ENCODE measurements around the gene ACSS1. TPM values are rescaled to one million over a fixed set of nuclear protein-coding genes. Genes with fewer than 3 reads are reported as not detected.

The ACSS1 gene
- total RNA-seq, 1 donor from 2014 or later = not detected

DNA sequence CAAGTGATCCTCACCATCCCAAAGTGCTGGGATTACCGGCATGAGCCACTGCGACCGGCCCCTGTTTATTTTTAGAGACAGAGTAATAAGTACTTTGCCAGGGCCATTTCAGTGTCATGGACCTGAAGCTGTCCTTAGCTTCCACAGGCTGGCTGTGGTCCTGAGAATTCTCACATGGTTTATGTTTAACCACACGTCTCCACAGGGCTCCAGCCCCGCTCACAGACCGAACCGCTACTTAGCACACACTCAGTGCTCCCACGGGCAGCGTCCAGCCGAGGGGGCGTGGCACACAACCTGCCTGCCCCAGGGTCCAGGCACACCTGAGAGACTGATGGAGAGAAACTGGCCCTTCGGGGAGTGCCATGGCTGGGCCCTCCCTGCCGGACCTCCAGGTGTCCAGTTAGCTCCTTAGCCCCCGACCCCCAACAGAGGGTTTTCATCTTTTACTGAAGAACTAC lies 11.7 kb downstream of the ACSS1 start:
- no peaks in the 10 kb centered on the region for H3K36me3 Mint-ChIP-seq
- Histone ChIP-seq H3K9ac (no peak overlapping the region), H3K4me2 (no peak overlapping the region), H4K20me1 (ENCODE audit: low read depth) (no peaks in the 10 kb centered on the region), H3K9me3 (ENCODE audit: low read depth) (no peaks in the 10 kb centered on the region), H3F3A (ENCODE audit: low read depth) (no peaks in the 10 kb centered on the region), H3K4me3 (no peak overlapping the region), H3K4me1 (no peaks in the 10 kb centered on the region), H2AFZ (replicated peaks) (no peak overlapping the region), H3K36me3 (no peaks in the 10 kb centered on the region), H3K79me2 (ENCODE audit: low read depth) (no peaks in the 10 kb centered on the region), H3K27me3 (no peaks in the 10 kb centered on the region), H3K27ac (no peak overlapping the region)
- H3K9me3 Mint-ChIP-seq = no peaks in the 10 kb centered on the region
- no peak overlapping the region for H3K27ac Mint-ChIP-seq
- DNase-seq (ENCODE audit: low spot score) = no peak
- H3K4me1 Mint-ChIP-seq = peaks cover 4% of the 10 kb centered on the region
- H3K4me3 Mint-ChIP-seq = no peak overlapping the region
- peaks cover 7% of the 10 kb centered on the region for H3K27me3 Mint-ChIP-seq (ENCODE audit: insufficient read depth, low read depth)
- TF ChIP-seq EZH2phosphoT487 (IDR thresholded peaks at IDR 0.05) = no peak

DNA sequence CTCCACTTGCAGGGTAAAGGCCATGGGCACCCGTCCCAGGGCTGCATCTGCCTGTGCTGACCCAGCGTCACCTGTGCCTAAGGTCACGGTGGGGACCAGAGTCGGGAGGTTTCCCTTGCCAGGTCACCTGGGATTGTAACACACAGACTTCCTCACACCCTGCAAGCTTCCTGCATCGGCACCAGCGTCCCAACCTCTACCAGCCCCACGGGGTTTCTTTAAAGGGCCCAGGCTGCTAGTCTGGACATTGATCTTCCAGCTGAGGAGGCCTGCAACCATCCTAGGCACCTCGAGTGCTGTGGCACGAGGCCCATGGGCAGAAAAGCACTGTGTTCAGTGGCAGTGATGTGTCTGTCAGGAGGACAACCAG lies 12.6 kb downstream of the ACSS1 start:
- Histone ChIP-seq H3K4me3 (no peak overlapping the region), H3K27ac (no peak overlapping the region), H3K4me1 (no peaks in the 10 kb centered on the region), H3K9ac (no peak overlapping the region), H3K4me2 (no peak overlapping the region), H4K20me1 (ENCODE audit: low read depth) (no peaks in the 10 kb centered on the region), H3K27me3 (no peaks in the 10 kb centered on the region), H3K9me3 (ENCODE audit: low read depth) (no peaks in the 10 kb centered on the region), H3K79me2 (ENCODE audit: low read depth) (no peaks in the 10 kb centered on the region), H3K36me3 (no peaks in the 10 kb centered on the region), H2AFZ (replicated peaks) (no peak overlapping the region), H3F3A (ENCODE audit: low read depth) (no peaks in the 10 kb centered on the region)
- H3K36me3 Mint-ChIP-seq = no peaks in the 10 kb centered on the region
- TF ChIP-seq EZH2phosphoT487 (IDR thresholded peaks at IDR 0.05) (no peak), EZH2 (IDR thresholded peaks at IDR 0.05) (no peak)
- TF ChIP-seq, protein P1, sequence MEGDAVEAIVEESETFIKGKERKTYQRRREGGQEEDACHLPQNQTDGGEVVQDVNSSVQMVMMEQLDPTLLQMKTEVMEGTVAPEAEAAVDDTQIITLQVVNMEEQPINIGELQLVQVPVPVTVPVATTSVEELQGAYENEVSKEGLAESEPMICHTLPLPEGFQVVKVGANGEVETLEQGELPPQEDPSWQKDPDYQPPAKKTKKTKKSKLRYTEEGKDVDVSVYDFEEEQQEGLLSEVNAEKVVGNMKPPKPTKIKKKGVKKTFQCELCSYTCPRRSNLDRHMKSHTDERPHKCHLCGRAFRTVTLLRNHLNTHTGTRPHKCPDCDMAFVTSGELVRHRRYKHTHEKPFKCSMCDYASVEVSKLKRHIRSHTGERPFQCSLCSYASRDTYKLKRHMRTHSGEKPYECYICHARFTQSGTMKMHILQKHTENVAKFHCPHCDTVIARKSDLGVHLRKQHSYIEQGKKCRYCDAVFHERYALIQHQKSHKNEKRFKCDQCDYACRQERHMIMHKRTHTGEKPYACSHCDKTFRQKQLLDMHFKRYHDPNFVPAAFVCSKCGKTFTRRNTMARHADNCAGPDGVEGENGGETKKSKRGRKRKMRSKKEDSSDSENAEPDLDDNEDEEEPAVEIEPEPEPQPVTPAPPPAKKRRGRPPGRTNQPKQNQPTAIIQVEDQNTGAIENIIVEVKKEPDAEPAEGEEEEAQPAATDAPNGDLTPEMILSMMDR (IDR thresholded peaks at IDR 0.05) = no peak
- H3K9me3 Mint-ChIP-seq = no peaks in the 10 kb centered on the region
- peaks cover 7% of the 10 kb centered on the region for H3K27me3 Mint-ChIP-seq (ENCODE audit: insufficient read depth, low read depth)
- H3K4me3 Mint-ChIP-seq = no peak overlapping the region
- H3K4me1 Mint-ChIP-seq = peaks cover 4% of the 10 kb centered on the region
- no peak for DNase-seq (ENCODE audit: low spot score)
- H3K27ac Mint-ChIP-seq = no peak overlapping the region

DNA sequence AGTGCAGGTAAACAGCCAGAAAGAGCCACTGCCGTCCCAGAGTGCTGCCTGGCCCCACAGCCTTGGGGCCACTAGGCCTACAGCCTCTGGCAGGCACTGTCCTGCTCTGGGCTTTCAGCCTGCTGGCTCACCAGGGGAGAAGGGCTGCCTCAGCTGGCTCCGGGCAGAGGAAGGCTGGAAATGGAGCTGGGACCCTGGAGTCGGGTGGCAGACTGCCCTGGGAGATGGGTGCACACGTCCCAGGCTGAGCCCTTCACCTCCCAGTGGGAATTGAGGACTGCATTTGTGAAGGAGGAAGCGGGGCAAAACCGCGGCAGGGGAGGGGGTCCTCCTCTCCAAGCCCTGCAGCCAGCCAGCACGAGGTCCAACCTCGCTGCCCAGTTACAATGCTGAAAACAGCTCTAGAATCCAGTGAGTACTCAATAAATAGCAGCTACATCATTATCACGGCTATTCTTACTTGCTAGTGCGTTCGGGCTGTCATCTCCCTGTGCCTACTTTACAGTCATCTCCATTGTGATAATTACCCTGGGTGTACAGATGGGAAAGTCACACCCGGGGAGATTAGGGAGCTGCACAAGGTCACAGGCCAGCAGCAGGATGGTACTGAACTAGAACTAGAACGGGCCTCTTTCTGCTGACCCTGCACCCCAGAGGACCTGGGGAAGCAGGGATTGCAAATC lies 13.1 kb downstream of the ACSS1 start:
- H3K4me2 ChIP-seq = no peak overlapping the region
- Mint-ChIP-seq H3K27me3 (ENCODE audit: insufficient read depth, low read depth) (peaks cover 5% of the 10 kb centered on the region), H3K4me1 (peaks cover 2% of the 10 kb centered on the region), H3K27ac (no peak overlapping the region), H3K9me3 (no peaks in the 10 kb centered on the region), H3K4me3 (no peak overlapping the region), H3K36me3 (no peaks in the 10 kb centered on the region)
- no peak for DNase-seq (ENCODE audit: low spot score)
- H3K9me3 ChIP-seq (ENCODE audit: low read depth) = no peaks in the 10 kb centered on the region
- TF ChIP-seq EZH2 (IDR thresholded peaks at IDR 0.05) = no peak
- TF ChIP-seq EZH2phosphoT487 (IDR thresholded peaks at IDR 0.05) = no peak
- TF ChIP-seq, protein P1 (IDR thresholded peaks at IDR 0.05) = no peak
- H3K4me1 ChIP-seq = no peaks in the 10 kb centered on the region
- H3K36me3 ChIP-seq = no peaks in the 10 kb centered on the region
- no peaks in the 10 kb centered on the region for H3F3A ChIP-seq (ENCODE audit: low read depth)
- no peaks in the 10 kb centered on the region for H3K27me3 ChIP-seq
- no peak overlapping the region for H3K9ac ChIP-seq
- no peak overlapping the region for H3K27ac ChIP-seq
- H3K79me2 ChIP-seq (ENCODE audit: low read depth) = no peaks in the 10 kb centered on the region
- no peak overlapping the region for H3K4me3 ChIP-seq
- H4K20me1 ChIP-seq (ENCODE audit: low read depth) = no peaks in the 10 kb centered on the region
- H2AFZ ChIP-seq (replicated peaks) = no peak overlapping the region

DNA sequence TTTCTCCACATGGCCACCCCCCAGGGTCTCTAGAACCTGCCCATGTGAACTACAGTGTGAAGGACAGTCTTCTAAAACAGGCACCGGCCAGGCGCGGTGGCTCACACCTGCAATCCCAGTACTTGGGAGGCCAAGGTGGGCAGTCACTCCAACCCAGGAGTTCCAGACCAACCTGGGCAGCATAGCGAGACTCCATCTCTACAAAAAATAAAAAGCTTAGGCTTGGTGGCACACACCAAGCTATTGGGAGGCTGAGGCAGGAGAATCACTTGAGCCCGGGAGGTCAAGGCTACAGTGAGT lies 13.7 kb downstream of the ACSS1 start:
- Mint-ChIP-seq H3K36me3 (no peaks in the 10 kb centered on the region), H3K4me3 (no peak overlapping the region), H3K27ac (no peak overlapping the region), H3K27me3 (ENCODE audit: insufficient read depth, low read depth) (peaks cover 1% of the 10 kb centered on the region), H3K4me1 (no peaks in the 10 kb centered on the region), H3K9me3 (no peaks in the 10 kb centered on the region)
- no peaks in the 10 kb centered on the region for H3K9me3 ChIP-seq (ENCODE audit: low read depth)
- H3K4me1 ChIP-seq = no peaks in the 10 kb centered on the region
- H3K9ac ChIP-seq = no peak overlapping the region
- H3K4me2 ChIP-seq = no peak overlapping the region
- DNase-seq (ENCODE audit: low spot score) = no peak
- H3K27me3 ChIP-seq = no peaks in the 10 kb centered on the region
- H3K27ac ChIP-seq = no peak overlapping the region
- no peaks in the 10 kb centered on the region for H4K20me1 ChIP-seq (ENCODE audit: low read depth)
- no peaks in the 10 kb centered on the region for H3K36me3 ChIP-seq
- no peaks in the 10 kb centered on the region for H3F3A ChIP-seq (ENCODE audit: low read depth)
- no peak overlapping the region for H3K4me3 ChIP-seq
- TF ChIP-seq EZH2 (IDR thresholded peaks at IDR 0.05) (no peak), EZH2phosphoT487 (IDR thresholded peaks at IDR 0.05) (no peak)
- TF ChIP-seq, protein P1 (IDR thresholded peaks at IDR 0.05) = no peak
- H3K79me2 ChIP-seq (ENCODE audit: low read depth) = no peaks in the 10 kb centered on the region
- no peak overlapping the region for H2AFZ ChIP-seq (replicated peaks)

Data from neural progenitor cell (in vitro differentiated cells).